Placental pericyte (primary cell): Measurements from ENCODE around the gene ENAM. TPM values are rescaled to one million over a fixed set of nuclear protein-coding genes. Genes with fewer than 3 reads are reported as not detected.

ENCODE experiments used
- total RNA-seq: library from RNA; depleted of rRNA; stranded (reverse); fragments of >200 nt; gene quantifications from 2 replicates; pipeline ENCODE4 v1.2.3, GENCODE V29; 2012

ENAM gene
- total RNA-seq = 0.14 TPM in 1 of 2 replicates, not detected in the other

GRCh38 chr4:70628444-70628843, at the start of gene ENAM:
TSS of gene ENAM (plus strand) at chr4:70628744. CDS start at chr4:70629501, 757 bp downstream.

GRCh38 chr4:70591955-70592582, 36.5 kb upstream of the ENAM start, which contains the start of gene AMBN:
TSS of gene AMBN (plus strand) at chr4:70592256. CDS start at chr4:70592359, 103 bp downstream.

GRCh38 chr4:70666369-70666768, 37.8 kb downstream of the ENAM start, which contains the start of gene JCHAIN:
TSS of gene JCHAIN (minus strand) at chr4:70666508. CDS start at chr4:70666490, 18 bp downstream.

GRCh38 chr4:70687821-70688794, 59.6 kb downstream of the ENAM start, which contains the start of gene UTP3:
TSS of gene UTP3 (plus strand) at chr4:70688532. CDS start at chr4:70688678, 146 bp downstream.

Other genes with a start within 250 kb of the ENAM start
- not detected in 2 replicates for gene SMR3B, start 245.6 kb upstream of the ENAM start, total RNA-seq
- not detected in 2 replicates for gene OPRPN, start 230.8 kb upstream of the ENAM start, total RNA-seq
- not detected in 2 replicates for gene MUC7, start 156.5 kb upstream of the ENAM start, total RNA-seq
- gene AMTN, start 110.2 kb upstream of the ENAM start, total RNA-seq = 0.43 TPM in 1 of 2 replicates, not detected in the other
- gene AMBN, start 36.5 kb upstream of the ENAM start, total RNA-seq = not detected in 2 replicates
- gene JCHAIN, start 37.8 kb downstream of the ENAM start, total RNA-seq = 2.6 TPM in 1 of 2 replicates, not detected in the other
- gene UTP3, start 59.8 kb downstream of the ENAM start, total RNA-seq = 17.5 and 26.0 TPM in 2 replicates
- gene RUFY3, start 93.2 kb downstream of the ENAM start, total RNA-seq = 37.5 and 50.8 TPM in 2 replicates
- gene GRSF1, start 211.1 kb downstream of the ENAM start, total RNA-seq = 93.0 and 96.9 TPM in 2 replicates